ENCODE data around the gene FGFRL1. TPM values are rescaled to one million over a fixed set of nuclear protein-coding genes. Genes with fewer than 3 reads are reported as not detected.

Gene FGFRL1
- total and polyA plus RNA-seq, 2 donors from 2014 or later = 22.0 to 25.5 TPM

DNA sequence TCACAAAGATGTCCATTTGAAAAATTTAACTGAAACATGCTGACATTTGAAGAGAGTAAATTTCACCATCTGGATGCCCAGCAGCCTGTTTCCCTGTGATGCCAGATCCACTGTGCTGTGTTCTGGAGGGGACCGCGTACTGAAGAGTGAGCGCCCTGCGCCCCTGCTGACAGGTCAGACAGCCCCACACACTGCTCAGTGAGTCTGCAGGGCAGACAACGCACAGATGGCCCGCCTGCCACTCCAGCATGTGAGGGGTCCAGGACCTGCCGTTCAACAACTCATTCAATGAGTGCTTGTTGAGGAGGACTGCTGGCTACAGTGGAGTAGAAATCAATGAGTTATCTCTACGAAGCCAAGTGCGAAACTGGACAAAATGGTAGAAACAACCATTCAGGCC is 49.2 kb downstream of the FGFRL1 start:
- H3K36me3 ChIP-seq (ENCODE audit: control insufficient read depth in 2 of 3, insufficient read depth in 3 of 3, low read length in 3 of 3) = no peaks in the 10 kb centered on the region
- DNase-seq (peak in 1 of 5 donors; percentile 13), FAIRE-seq (no peak)
- H3K9ac ChIP-seq (ENCODE audit: low read length in 3 of 3) = no peak overlapping the region
- intact Hi-C loops (cut with DNase I) = no loop called here
- no peak overlapping the region for H3K27ac ChIP-seq (ENCODE audit: low read depth in 2 of 2, low read length in 2 of 2)
- no peak overlapping the region for H3K4me3 ChIP-seq (ENCODE audit: low read length in 3 of 3)
- no peaks in the 10 kb centered on the region for H3K9me3 ChIP-seq (ENCODE audit: control insufficient read depth in 2 of 3, insufficient read depth in 1 of 3, low read length in 3 of 3)
- TF ChIP-seq, protein P1, sequence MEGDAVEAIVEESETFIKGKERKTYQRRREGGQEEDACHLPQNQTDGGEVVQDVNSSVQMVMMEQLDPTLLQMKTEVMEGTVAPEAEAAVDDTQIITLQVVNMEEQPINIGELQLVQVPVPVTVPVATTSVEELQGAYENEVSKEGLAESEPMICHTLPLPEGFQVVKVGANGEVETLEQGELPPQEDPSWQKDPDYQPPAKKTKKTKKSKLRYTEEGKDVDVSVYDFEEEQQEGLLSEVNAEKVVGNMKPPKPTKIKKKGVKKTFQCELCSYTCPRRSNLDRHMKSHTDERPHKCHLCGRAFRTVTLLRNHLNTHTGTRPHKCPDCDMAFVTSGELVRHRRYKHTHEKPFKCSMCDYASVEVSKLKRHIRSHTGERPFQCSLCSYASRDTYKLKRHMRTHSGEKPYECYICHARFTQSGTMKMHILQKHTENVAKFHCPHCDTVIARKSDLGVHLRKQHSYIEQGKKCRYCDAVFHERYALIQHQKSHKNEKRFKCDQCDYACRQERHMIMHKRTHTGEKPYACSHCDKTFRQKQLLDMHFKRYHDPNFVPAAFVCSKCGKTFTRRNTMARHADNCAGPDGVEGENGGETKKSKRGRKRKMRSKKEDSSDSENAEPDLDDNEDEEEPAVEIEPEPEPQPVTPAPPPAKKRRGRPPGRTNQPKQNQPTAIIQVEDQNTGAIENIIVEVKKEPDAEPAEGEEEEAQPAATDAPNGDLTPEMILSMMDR (IDR thresholded peaks at IDR 0.05; ENCODE audit: borderline replicate concordance, extremely low read depth, insufficient read depth) = no peak
- H3K4me1 ChIP-seq (ENCODE audit: control insufficient read depth in 2 of 3, insufficient read depth in 2 of 3, low read depth in 1 of 3, low read length in 3 of 3) = no peaks in the 10 kb centered on the region
- H3K27me3 ChIP-seq (ENCODE audit: control insufficient read depth, insufficient read depth, low read length) = peaks cover 13% of the 10 kb centered on the region

DNA sequence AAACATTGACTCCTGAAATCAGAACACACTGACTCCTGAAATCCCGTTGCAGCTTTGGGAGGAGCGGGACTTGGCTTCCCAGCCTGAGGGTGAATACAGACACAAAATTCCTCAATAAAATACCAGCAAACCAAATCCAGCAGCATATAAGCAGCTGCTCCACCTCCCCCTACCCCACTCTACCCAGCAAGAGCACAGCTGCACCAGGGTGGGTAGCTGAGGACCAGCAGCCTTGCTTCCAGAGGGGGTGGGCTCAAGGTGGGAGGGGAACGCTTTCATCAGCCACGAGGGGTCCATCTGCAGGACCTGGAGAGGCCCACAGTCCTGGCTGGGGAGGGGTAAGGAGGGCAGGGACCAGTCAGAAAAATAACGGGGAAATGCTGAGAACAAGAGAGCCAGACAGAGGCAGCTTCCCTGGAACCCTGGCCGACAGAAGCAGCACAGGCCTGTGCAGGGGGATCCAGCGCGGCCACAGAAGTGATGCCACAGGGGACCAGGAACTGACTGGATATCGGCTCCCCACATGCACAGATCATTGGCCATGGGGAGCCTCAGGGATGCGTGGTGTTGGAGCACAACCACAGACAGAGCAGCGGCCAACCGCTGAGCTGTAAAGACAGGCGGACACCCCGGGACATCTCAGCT is 49.8 kb downstream of the FGFRL1 start:
- H3K4me1 ChIP-seq (ENCODE audit: control insufficient read depth in 2 of 3, insufficient read depth in 2 of 3, low read depth in 1 of 3, low read length in 3 of 3) = no peaks in the 10 kb centered on the region
- H3K4me3 ChIP-seq (ENCODE audit: low read length in 3 of 3) = no peak overlapping the region
- H3K36me3 ChIP-seq (ENCODE audit: control insufficient read depth in 2 of 3, insufficient read depth in 3 of 3, low read length in 3 of 3) = no peaks in the 10 kb centered on the region
- no peak overlapping the region for H3K27ac ChIP-seq (ENCODE audit: low read depth in 2 of 2, low read length in 2 of 2)
- H3K9me3 ChIP-seq (ENCODE audit: control insufficient read depth in 2 of 3, insufficient read depth in 1 of 3, low read length in 3 of 3) = no peaks in the 10 kb centered on the region
- intact Hi-C loops (cut with DNase I) = no loop called here
- H3K27me3 ChIP-seq (ENCODE audit: control insufficient read depth, insufficient read depth, low read length) = peaks cover 9% of the 10 kb centered on the region
- peak in 1 of 5 donors; percentile 30 for DNase-seq
- TF ChIP-seq, protein P1 (IDR thresholded peaks at IDR 0.05; ENCODE audit: borderline replicate concordance, extremely low read depth, insufficient read depth) = no peak
- H3K9ac ChIP-seq (ENCODE audit: low read length in 3 of 3) = no peak overlapping the region
- FAIRE-seq = no peak

DNA sequence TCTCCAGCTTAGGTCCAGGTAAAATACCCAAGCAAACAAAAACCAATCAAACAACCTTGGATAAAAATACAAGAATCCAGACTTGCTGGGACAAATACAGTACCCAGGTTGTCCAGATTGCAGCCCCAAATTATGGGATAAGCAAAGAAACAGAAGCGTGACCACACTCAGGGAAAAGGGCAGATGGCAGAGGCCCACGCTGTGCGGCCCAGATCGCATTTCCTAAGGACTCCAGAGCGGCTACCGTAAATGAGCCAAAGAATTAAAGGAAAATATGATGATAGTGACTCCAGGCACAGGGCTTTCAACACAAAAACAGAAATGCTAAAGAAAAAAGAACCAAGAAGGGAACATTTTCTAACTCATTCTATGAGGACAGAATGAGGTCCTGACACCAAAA is 50.3 kb downstream of the FGFRL1 start:
- intact Hi-C loops (cut with DNase I) = no loop called here
- H3K27ac ChIP-seq (ENCODE audit: low read depth in 2 of 2, low read length in 2 of 2) = no peak overlapping the region
- no peak for FAIRE-seq

More for the DNA sequence above, 50.3 kb downstream of the FGFRL1 start:
- no peak overlapping the region for H3K4me3 ChIP-seq (ENCODE audit: low read length in 3 of 3)
- H3K9me3 ChIP-seq (ENCODE audit: control insufficient read depth in 2 of 3, insufficient read depth in 1 of 3, low read length in 3 of 3) = no peaks in the 10 kb centered on the region
- H3K4me1 ChIP-seq (ENCODE audit: control insufficient read depth in 2 of 3, insufficient read depth in 2 of 3, low read depth in 1 of 3, low read length in 3 of 3) = no peaks in the 10 kb centered on the region
- no peak for DNase-seq
- H3K27me3 ChIP-seq (ENCODE audit: control insufficient read depth, insufficient read depth, low read length) = peaks cover 5% of the 10 kb centered on the region
- TF ChIP-seq, protein P1 (IDR thresholded peaks at IDR 0.05; ENCODE audit: borderline replicate concordance, extremely low read depth, insufficient read depth) = no peak
- H3K36me3 ChIP-seq (ENCODE audit: control insufficient read depth in 2 of 3, insufficient read depth in 3 of 3, low read length in 3 of 3) = no peaks in the 10 kb centered on the region
- no peak overlapping the region for H3K9ac ChIP-seq (ENCODE audit: low read length in 3 of 3)
